ENCODE data around the gene HCN4.

The HCN4 gene

DNA sequence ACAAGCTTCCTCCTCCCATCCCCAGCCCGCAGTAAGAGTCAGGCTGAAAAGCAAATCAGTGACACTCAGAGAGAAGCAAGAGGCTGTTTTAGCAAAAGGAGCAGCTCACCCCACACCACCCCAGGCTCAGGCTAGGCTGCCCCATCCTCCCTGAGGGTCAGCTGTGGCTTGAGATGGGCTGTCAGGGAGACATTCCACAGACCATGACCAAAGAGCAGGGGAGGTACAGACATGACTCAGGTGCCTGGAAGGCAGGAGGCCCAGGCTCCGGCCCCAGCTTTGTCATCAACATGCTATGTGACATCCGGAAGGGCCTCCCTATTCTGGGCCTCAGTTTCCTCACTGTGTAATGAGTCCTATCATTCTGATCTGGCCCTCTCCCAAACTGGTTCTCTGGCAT is 24.7 kb downstream of the HCN4 start:
- no peak for DNase-seq

DNA sequence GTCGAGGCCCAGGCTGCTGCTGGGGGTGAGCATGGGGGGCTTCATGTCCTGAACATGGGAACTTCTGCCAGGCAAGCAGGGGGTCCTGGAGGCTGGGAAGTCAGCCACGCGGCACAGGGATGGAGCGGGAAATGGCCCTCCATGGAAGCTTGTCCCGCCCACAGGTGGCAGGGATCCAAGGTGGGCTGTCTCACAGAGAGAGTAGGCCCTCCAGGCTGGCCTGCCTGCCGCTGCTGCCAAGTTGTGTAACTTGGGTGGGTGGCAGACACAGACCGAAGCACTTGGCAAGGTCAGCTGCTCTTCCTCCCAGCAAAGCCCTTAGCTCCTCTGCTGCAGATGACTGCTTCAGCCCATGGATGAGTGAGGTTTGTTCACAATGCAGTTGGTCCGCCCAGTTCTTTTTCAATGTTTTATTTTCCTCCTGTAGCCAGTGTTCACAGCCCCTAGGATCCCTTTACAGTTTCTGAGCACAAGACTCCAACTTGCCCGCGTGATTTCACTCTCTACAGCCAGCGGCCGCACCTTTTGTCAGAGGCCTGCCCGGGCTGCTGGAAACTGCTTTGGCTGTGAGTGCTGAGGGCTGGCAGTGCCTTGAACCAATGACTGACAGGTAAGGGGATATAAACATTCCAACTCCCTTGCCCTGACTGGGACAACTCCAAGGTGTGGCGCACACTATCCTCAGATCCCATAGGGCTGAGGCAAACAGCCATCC is 26.7 kb downstream of the HCN4 start:
- DNase-seq = no peak

DNA sequence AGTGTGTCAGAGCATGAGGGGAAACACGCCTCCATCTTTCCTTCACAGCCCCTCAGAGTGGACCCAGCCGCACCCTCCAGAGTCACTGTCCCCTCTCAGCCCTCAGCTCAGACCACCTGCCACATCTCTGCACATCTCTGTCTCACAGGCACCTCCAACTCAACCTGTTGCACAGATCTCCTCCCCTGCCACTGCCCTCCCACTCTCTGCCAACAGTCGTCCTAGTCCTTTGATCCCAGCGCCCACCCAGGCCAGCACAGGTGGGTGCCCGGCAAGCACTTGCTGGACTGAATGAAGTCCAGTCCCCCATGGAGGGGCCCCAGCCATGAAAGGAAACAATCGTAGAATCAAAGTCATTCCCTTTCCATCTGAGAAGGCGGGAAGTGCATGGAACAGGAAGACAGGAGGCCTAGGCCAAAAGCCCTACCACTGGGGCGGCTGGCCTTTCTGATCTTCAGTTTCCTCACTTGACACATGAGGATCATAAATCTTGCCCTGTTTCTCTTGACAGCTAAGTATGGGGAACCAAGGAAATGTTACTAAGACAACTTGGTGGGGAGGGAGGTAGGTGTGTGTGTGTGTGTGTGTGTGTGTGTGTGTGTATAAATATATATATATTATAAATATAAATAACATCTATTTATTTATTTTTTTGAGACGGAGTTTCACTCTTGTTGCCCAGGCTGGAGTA is 28.1 kb downstream of the HCN4 start:
- no peak for DNase-seq

DNA sequence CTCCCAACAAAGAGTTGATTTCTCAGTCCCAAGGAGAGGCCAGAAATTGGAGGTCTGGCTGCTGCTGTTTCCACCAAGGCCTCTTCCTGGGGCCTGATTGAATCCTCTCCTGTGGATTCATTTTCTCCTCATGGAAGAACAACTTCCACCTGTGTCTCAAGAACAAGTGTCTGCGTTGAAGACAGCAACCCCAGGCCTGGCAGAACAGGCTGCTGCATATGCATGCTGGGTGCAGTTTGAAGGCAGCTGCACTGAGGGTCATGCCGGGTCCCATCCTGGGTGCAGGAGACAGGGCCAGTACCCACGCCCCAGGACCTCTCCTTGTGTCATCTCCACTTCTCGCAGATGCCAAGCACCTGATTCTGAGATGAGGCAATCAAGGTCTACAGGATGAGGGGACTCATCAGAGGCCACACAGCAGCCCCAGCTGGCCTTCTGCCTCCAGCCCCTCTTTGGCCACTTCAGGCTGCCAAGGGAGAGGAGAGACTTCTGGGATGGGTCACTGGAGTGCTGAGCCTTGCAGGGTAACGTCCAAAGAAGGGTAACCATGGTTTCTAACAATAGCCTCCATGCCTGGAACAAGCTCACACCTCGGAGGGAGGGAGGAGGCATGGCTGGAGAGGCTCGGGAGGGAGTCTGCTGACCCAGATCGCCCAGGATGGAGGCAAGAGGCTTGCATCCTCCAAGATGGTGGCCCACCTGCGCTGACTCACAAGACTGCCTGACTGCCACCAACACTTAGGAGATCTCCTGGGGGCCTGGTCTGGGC is 30.0 kb downstream of the HCN4 start:
- no peak for DNase-seq

DNA sequence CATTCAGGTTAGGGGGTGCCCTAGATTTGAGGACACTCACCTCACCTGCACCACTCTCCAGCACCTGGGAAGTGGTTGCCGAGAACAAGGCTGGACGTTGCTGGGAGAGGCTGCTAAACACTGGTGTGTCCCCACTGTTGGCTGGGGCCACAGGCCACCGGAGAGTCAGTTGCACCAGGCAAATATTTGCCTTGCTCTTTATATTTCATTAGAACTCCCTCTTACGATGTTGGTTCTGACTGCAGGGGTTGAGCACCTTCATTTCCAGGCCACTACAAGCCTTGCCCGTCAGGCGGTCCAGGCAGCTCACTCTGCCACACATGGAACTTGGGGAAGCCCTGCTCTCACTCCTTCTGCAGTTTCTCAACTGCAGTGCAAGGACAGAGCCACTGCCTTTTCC is 30.7 kb downstream of the HCN4 start:
- DNase-seq = no peak

DNA sequence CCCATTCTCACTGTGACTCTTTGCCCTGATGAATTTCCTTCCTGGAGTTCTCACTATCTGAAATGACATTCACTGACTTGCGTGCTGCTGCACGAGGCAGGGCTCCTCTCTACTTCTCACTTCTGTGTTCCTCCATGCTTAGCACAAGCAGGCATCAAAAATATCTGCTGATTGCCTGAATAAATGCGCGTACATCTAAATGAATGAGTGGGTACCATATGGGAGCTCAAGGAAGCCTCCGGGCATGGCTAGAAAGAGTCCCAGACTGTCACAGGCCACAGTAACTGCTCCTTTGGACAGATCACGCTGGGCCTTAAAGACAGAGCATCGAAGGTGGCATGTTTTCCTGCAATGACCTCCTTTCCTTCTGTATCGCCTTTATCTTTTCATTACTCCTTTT is 31.6 kb downstream of the HCN4 start:
- DNase-seq = no peak

DNA sequence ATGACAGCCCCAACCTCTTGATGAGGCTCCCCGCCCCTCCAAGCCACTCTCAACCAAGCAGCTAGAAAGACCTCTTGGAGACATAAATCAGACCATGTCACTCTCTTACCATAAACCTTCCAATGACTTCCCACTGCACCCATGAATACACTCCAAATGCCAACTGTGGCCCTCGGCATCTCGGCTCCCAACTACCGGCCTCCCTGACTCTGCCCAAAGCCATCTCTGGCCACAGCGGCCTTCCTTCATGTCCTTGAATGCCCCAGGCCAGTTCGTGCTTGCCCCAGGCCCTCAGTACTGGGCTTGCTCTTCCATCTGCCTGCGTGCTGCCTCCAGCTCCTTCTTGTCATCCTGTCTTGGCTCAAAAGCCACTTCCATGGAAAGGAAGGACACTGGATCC is 32.0 kb downstream of the HCN4 start:
- no peak for DNase-seq

DNA sequence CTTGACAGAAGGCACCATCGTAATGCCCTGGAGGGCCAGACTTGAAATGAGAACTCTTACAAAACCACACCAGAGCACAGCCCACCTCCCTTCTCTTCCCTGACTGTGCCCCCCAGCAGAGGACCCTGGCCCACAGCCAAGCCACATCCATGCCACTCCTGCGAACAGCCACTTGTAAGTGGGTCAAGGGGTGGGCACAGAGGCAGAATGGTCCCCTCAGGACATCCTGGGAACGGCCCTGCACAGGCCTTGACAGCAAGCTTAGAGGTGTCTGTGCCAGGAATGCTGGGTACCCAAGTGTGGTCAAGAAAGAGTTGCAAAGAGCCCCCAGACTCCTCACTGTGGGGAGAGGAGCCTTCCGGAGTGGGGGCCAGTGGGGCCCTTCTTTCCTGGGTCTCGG is 33.3 kb downstream of the HCN4 start:
- no peak for DNase-seq

DNA sequence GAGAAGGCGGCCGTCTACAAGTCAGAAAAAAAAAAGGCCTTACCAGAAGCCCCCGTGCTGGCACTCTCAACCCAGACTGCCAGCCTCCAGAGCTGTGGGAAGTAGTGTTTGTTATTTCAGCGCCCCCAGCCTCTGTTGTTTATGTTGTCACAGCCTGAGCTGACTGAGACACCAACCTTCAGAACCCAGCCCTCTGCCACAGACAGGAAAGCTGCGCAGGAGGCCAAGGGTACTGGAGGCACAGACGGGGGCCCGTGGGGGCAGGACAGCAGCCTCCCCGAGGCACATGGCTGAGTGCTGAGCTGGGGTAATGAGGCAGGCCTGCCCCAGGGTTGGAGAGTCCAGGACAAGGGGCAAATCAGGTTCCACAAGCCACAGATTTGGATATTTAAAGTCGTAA is 33.7 kb downstream of the HCN4 start:
- no peak for DNase-seq

DNA sequence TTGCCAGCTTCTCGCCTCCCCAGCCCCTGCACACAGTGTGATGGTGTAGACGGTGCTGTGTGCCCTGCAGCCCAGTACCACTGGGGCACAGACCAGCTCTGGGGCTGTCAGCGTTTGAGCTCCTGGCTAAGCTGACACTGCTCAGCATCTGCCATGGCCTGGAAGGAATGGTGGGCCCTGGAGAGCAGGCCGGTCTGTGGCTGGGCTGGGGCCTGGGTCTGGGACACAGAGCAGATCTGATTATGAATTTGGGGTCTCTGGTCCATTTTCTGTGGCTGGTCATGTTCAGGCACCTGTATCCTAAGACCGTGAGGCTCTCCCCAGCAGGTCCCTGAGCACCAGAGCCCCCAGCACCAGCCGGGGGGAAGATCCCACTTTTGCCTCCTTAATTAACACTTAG is 34.7 kb downstream of the HCN4 start:
- no peak for DNase-seq

DNA sequence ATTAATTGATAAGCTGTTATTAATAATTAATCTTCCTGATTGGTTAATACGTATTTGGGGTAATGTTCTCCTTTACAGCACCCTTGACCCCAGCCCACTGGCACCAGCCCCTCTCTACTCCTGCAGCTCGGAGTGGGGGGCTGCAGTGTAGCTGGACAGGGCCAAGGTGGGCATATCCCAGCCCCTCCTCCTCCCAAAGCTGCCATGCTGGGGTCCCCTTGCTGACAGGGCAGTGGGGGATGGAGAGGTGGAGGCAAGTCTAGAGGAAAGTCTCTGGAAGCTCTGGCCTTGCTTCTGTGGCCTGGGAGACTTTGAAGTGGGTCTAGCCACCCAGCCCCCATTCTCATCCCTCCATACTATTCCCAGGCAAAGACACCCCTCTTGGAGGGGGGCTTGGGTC is 35.8 kb downstream of the HCN4 start:
- DNase-seq = no peak

DNA sequence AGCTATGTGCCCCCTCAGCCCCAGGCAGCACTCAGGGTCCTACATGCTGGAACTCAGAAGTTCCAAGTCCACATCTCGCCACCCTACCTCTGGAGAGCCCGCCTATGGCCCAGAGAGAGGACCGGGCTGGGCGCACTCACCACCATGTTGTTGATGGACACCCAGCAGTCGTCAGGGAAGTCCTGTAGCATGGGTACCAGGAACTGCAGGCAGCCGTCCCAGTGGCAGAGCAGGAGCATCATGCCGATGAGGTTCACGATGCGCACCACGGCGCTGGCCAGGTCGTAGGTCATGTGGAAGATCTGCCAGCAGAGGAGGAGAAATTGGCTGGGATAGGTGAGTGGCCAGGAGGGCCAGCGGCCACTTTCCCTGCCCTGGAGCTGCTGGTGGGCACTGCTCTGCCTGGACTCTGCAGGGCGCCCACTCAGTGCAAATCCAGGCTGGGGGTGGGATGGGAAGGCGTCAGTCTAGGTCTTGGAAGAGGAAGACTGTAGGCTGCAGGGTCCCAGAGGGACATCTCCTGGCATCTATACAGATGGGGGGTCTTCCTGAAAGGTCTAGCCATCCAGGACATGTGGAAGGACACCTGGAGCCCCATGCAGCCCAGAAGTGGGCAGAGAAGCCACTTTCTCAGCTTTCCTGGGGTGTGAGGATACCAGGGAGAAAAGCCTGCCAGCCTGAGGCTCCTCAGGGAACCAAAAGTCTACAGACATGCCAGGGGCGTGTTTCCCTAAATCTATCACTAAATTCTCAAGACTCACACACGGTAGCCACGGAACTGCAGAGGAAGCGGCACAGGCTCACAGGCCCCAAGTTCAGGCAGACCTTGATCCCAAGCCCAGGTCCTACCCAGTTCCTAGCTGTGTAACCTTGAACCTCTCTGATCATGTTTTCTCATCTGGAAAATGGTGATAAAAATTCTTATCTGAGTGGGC is 36.5 kb downstream of the HCN4 start:
- no peak for DNase-seq

DNA sequence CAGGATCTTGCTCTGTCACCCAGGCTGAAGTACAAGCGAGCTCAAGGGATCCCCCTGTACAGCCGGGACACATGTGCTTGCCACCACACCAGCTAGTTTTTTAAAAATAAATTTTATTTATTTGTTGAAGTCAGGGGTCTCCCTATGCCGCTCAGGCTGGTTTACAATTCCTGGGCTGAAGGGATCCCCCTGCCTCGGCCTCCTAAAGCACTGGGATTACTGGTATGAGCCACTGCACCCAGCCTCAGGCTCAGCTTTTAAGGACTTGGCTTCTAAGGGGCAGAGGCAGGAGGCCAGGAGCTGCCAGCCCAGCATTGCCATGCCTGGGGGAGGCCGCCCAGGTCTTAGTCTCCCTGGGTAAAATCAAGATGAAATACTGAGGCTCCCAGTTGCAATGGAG is 37.3 kb downstream of the HCN4 start:
- DNase-seq = no peak

DNA sequence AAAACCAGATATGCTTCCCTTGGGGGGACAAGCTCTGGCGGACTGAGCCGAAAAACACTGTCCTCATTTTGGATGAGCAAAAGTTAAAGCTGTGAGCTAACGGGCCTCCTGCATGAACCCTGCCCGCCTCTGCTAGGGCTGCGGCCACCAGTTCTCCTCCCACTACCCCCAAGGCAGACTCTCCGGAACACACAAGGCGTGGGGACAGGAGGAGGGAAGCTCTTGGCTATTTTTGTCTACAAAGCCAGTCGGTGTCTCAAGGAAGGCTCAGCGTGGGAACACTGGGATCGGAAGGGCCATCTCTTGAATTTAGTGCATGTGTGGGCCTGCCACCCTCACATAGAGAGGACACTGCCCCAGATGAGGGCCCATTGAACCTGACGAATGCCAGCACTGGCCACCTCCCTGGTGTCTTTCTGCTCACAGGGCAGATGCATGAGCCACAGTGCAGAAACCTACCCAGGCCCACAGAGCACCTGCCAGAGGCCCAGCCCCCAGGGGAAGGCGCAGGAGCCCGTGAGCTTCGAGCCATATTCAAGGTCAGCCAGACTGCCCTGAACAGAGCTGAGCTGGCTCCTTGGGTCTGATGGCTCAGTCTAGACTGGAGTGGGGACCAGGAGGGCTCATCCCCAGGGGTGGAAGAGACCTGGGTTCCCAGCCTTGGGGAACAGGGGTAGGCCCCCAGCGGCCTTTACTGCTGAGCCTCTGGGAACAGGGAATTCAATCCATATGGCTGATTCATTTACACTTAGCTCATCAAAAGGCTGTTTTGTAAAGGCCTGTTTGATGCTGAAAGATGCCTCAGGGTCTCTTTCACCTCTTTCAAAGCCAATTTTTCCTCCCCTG is 38.3 kb downstream of the HCN4 start:
- DNase-seq = no peak

DNA sequence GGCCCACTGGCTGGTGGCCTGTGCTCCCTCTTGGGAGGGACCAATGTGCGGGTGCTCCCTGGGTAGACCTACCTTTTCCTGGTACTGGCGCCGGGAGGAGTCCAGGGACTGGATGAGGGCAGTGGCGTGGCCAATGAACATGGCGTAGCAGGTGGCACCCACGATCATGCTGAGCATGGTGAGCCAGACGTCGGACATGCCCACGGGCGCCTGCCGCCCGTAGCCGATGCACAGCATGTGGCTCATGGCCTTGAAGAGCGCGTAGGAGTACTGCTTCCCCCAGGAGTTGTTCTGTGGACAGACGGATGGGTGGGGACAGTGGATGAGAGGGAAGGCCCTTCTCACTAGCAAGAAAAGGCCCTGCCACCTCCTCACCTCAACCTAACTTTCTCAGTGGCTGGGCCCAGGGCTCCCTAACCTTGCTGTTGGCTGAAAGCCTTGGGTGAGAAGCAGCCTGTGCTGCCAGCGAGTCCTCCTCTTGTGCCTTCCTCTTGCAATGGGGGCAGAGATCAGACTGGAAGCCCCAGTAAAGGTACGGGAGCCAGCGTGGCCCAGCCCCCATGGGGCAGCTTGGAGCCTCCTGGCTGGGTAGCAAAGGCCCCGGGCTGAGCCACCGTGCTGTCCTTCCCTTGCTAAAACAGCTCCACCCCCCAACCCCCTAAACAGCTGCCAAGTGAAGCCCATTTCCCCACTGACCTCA is 39.1 kb downstream of the HCN4 start:
- no peak for DNase-seq

DNA sequence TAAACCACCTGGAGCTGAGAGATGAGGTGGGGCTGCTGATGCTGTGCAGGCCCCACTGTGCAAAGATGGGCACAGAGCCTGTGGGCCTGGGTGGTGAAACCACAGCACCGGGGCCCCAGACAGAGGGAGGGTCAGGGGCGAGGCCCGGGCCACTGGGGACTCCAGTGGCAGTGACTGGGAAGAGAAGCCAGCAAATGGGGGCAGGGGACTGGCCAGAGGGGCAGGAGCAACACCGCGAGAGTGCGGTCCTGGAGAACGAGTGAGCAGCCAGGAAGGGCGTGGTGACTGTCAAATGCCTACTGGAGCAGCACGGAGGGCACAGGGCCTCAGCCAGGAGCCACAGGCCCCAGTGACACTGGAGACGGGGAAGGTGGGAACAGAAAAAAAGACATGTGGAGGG is 39.8 kb downstream of the HCN4 start:
- no peak for DNase-seq

DNA sequence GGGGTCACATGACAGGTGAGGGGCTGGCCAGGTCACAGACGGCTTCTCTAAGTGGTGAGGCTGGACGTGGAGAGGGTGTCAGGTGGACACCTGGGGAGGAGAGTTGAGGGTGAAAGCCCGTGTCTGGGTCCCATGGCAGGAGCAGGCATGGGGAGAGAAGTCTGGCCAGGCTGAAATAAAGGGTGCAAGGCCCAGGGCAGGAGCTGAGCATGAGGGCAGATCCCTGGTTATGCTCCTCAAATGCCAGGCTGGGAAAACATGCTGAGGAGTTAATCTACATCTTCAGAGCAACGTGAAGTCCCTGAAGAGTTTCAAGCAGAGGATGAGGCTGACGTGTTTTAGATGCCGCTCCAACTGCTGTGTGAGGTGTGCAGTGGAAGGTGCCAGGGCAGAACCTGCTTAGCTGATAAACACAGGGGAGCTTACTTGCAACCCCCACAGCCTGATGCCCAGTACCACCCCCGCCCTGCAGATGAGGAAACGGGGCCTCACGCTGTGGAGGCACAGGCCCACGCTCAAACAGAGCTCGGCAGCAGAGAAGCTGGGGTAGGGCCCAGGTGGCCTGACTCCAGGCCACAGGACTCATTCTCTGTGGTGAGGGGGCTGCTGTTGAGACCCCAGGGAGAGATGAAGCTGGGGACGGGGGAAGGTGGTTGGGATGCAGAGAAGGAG is 40.5 kb downstream of the HCN4 start:
- DNase-seq = no peak

DNA sequence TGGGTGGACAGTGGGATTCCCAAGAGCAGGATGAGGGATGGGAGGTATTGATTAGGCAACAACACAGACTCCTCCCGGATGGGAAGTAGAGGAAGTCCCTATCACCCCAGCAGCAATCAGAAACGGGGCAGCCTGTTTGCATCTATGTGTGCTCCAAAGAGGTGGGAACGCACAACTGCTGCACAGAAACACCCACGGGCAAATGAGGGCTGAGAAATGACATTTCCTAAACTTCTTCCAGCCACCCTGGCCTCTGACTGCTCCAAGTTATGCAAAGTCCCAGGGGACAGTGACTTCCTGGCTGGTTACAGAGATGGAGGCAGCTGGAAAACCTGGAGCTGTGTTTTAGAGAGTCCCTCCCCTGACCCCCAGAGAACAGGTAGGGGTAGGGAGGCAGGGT is 42.6 kb downstream of the HCN4 start:
- no peak for DNase-seq

DNA sequence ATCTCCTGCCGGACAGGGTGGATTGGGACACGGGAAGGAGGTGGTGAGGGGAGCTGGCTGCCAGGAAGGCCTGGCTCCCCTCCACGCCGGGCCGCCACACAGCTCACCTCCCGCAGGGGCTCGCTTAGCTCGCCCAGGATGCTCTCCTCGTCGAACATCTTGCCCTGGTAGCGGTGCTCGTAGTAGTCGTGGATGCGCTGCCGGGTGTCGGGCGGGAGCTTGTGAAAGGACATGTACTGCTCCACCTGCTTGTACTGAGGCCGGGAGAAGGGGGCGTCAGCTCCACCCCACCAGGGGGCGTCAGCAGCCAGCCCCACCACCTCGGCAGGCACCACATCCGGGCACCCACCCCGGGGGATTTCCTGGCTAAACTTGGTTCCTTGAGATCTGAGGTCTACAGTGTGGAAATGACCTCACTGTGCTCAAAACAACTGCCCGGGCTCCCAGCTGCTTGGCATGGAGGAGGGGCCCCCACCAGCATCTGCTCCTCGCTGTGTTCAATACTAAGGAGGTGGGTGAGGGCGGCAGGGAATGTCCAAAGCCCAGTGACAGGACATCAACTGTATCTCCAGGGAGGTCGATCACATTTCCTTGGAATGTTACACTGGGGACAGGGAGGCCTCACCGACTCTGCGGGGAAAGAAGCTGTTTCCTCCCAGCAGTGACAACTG is 43.4 kb downstream of the HCN4 start:
- DNase-seq = no peak

DNA sequence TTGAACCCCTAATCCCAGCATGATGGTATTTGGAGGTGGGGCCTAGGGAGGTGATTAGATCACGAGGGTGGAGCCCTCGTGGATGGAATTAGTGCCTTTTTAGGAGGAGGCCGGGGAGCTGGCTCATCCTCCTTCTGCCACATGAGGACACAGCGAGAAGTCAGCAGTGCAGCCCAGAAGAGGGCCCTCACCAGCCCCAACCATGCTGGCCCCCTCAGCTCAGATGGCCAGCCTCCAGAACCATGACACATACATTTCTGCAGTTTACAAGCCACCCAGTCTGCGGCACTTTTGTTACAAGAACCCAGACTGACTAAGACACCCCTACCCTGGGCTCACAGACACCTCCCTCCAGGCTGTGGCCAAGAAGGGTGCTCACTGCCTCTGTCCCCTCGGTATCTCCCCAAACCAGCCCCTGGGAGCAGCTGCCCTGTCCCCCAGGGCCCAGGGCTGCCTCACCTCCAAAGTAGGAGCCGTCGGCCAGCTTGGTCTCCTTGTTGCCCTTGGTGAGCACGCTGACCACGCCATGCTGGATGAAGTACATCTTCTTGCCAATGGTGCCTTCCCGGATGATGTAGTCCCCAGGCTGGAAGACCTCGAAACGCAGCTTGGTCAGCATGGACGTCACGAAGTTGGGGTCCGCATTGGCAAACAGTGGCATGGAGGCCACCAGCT is 44.1 kb downstream of the HCN4 start:
- no peak for DNase-seq
